K562 (cell line): ENCODE results near the gene ST8SIA2. TPM values are rescaled to one million over a fixed set of nuclear protein-coding genes. Genes with fewer than 3 reads are reported as not detected.

ENCODE experiments used
- ATAC-seq: fragments of 200-7000 bp; cut with Tn5 transposase; 3 replicates; pipeline ENCODE4 v1.9.1; 2020; ENCODE audit warnings: moderate library complexity
- BruUV-seq: library from RNA; stranded (reverse); fragments of 400-500 nt; replicated peaks from 2 replicates; lab custom pipeline; 2021; lab: Mats Ljungman, UMichigan
- CTCF ChIA-PET: fragments of 300-600 bp; formaldehyde crosslinking; extraction: SDS; loops from one replicate; lab custom pipeline; 2021; ENCODE audit warnings: low intra/inter-chr PET ratio; lab: Yijun Ruan, JAX
- POLR2A ChIA-PET: fragments of 300-600, 350-650 bp; sonication (Branson Sonifier 250); formaldehyde crosslinking; extraction: SDS; loops from one replicate; lab custom pipeline; 2021; ENCODE audit warnings: antibody characterized with exemption, inconsistent platforms; lab: Yijun Ruan, JAX
- DNase-seq, 4 experiments: peaks; one replicate each; pipeline versions ENCODE4 v3.0.0 to v3.0.0-alpha.2; 2011 to 2018; ENCODE audit warnings: low spot score in 3 of 4, mixed read lengths in 3 of 4; ENCODE audit errors: extremely low read depth in 1 of 4
- FAIRE-seq: peaks from 2 replicates; lab custom pipeline; 2011; peaks lifted over from hg19 to GRCh38; lab: Jason Lieb, UNC
- H2AFZ ChIP-seq: 2 replicates; pipeline ENCODE4 v1.6.0; 2011; ENCODE audit warnings: low read depth, low read length, control low read depth, inconsistent platforms
- H3K27ac ChIP-seq: fragments of 200-600 bp; 3 replicates; pipeline ENCODE4 v1.8.0; 2011; ENCODE audit warnings: low read depth, mild to moderate bottlenecking, control low read depth, inconsistent platforms, low read length, moderate library complexity, mixed read lengths; ENCODE audit errors: extremely low read depth
- H3K27me3 ChIP-seq, 2 experiments: fragments of 300-600 bp in 1 of 2; 2 replicates in 1 of 2; 3 replicates in 1 of 2; pipeline versions ENCODE4 v1.6.0 to v1.8.0; 2011; ENCODE audit warnings: inconsistent platforms in 2 of 2, low read length in 2 of 2, mild to moderate bottlenecking in 1 of 2, mixed read lengths in 1 of 2, moderate library complexity in 1 of 2; ENCODE audit not compliant: control insufficient read depth in 2 of 2, insufficient read depth in 2 of 2
- H3K36me3 ChIP-seq: fragments of 300-600 bp; 3 replicates; pipeline ENCODE4 v1.8.0; 2011; ENCODE audit warnings: mild to moderate bottlenecking, low read length, inconsistent platforms; ENCODE audit not compliant: control insufficient read depth, insufficient read depth
- H3K4me1 ChIP-seq, 2 experiments: fragments of 200-600 bp in 1 of 2; replicated peaks in 1 of 2; 2 replicates in 1 of 2; 3 replicates in 1 of 2; pipeline versions ENCODE4 v1.5.1 to v1.8.0; 2011; ENCODE audit warnings: inconsistent platforms in 2 of 2, low read length in 2 of 2, mild to moderate bottlenecking in 1 of 2, mixed read lengths in 1 of 2, moderate library complexity in 1 of 2; ENCODE audit not compliant: control insufficient read depth in 2 of 2, insufficient read depth in 2 of 2
- H3K4me2 ChIP-seq: 2 replicates; pipeline ENCODE4 v1.6.1; 2011; ENCODE audit warnings: low read length, control low read depth, inconsistent platforms, mixed read lengths; ENCODE audit not compliant: insufficient read depth
- H3K4me3 ChIP-seq: fragments of 200-600 bp; sonication (generic), shearing (Covaris generic); 2 replicates; pipeline ENCODE4 v1.5.1; 2016; ENCODE audit warnings: control low read depth, inconsistent platforms
- H3K79me2 ChIP-seq: fragments of 200-600 bp; 3 replicates; pipeline ENCODE4 v1.8.0; 2011; ENCODE audit warnings: low read length, inconsistent platforms; ENCODE audit not compliant: control insufficient read depth, insufficient read depth
- H3K9ac ChIP-seq, 2 experiments: 2 replicates each; pipeline versions ENCODE4 v1.6.0 to v1.6.1; 2011; ENCODE audit warnings: low read depth in 2 of 2, low read length in 2 of 2, control low read depth in 1 of 2, inconsistent platforms in 1 of 2, mild to moderate bottlenecking in 1 of 2, mixed read lengths in 1 of 2; ENCODE audit not compliant: insufficient read depth in 1 of 2
- H3K9me1 ChIP-seq: one replicate; pipeline ENCODE4 v1.6.0; 2011; ENCODE audit warnings: inconsistent platforms, mild to moderate bottlenecking, low read length, moderate library complexity; ENCODE audit not compliant: control insufficient read depth, insufficient read depth
- H3K9me3 ChIP-seq: replicated peaks from 2 replicates; pipeline ENCODE4 v1.5.1; 2011; ENCODE audit warnings: low read depth, low read length, inconsistent platforms; ENCODE audit not compliant: control insufficient read depth, insufficient read depth
- H4K20me1 ChIP-seq: replicated peaks from 2 replicates; pipeline ENCODE4 v1.6.1; 2011; ENCODE audit warnings: low read length, inconsistent platforms, mixed read lengths; ENCODE audit not compliant: control insufficient read depth, insufficient read depth
- HDAC8 ChIP-seq: fragments of 450-650 bp; IDR thresholded peaks from 2 replicates; pipeline ENCODE4 v1.6.1; 2016; ENCODE audit warnings: mild to moderate bottlenecking, missing genetic modification characterization, moderate library complexity, missing compliant biosample characterization
- MCM7 ChIP-seq, 2 experiments: fragments of 450-650 bp; IDR thresholded peaks; 2 replicates each; pipeline ENCODE4 v1.6.1; 2016 to 2018
- PPARD ChIP-seq: fragments of 250-450 bp; sonication (Bioruptor Pico); IDR thresholded peaks from 2 replicates; pipeline ENCODE4 v1.8.0; 2022; ENCODE audit warnings: inconsistent platforms, mild to moderate bottlenecking, moderate library complexity
- WGBS: fragments of 100-300 bp; shearing (Covaris generic); methylation state at CpG from one replicate; pipeline ENCODE4 v1.1.6; 2016; ENCODE audit warnings: low coverage, mixed read lengths; ENCODE audit not compliant: insufficient coverage; ENCODE audit errors: missing lambda C conversion rate; 5-methylcytosine and 5-hydroxymethylcytosine counted together
- in situ Hi-C: fragments of 300-500 bp; cut with MboI; formaldehyde crosslinking; loops from 4 replicates; pipeline ENCODE4 v1.15.0; 2018; ENCODE audit warnings: inconsistent platforms, mixed read lengths
- intact Hi-C: fragments of 100-400 bp; cut with micrococcal nuclease; formaldehyde crosslinking; loops from 2 replicates; pipeline ENCODE4 v1.14.2; 2022
- polyA plus RNA-seq, 8 experiments: library from polyadenylated mRNA; depleted of rRNA in 4 of 8; stranded (reverse) in 5 of 8; unstranded in 3 of 8; fragments of >200 nt; fragmentation: Nextera tagmentation in 2 of 8; fragmentation: Illumina TruSeq in 1 of 8; extraction: Ambion mirVana in 2 of 8; extraction: Trizol in 1 of 8; gene quantifications; 2 replicates each; pipeline versions ENCODE4 v1.2.1 to v1.2.3, GENCODE V29; 2011 to 2014; ENCODE audit warnings: inconsistent platforms in 1 of 8, missing spikeins in 1 of 8
- total RNA-seq, 7 experiments: library from RNA; depleted of rRNA in 6 of 7; stranded (reverse); fragments of >200 nt in 6 of 7; fragmentation: Illumina TruSeq in 2 of 7; extraction: Trizol in 2 of 7; gene quantifications; 2 replicates each; pipeline versions ENCODE4 v1.2.1 to v1.2.3, GENCODE V29; 2011 to 2021; ENCODE audit warnings: low replicate concordance in 1 of 7
- TF ChIP-seq, protein P1 (sequence below): fragments of 450-650 bp; formaldehyde crosslinking; IDR thresholded peaks from 2 replicates; pipeline ENCODE4 v1.4.0; 2020; ENCODE audit warnings: mild to moderate bottlenecking, moderate library complexity
- TF ChIP-seq, protein P2 (sequence below): sonication (generic); formaldehyde crosslinking; IDR thresholded peaks from 2 replicates; pipeline ENCODE4 v1.8.1; 2023; ENCODE audit warnings: missing genetic modification reagents, mild to moderate bottlenecking, borderline replicate concordance
- TF ChIP-seq, protein P3 (sequence below): sonication (generic); formaldehyde crosslinking; IDR thresholded peaks from 2 replicates; pipeline ENCODE4 v1.8.0; 2023; ENCODE audit warnings: missing genetic modification reagents, mild to moderate bottlenecking, borderline replicate concordance

ST8SIA2 gene
- total and polyA plus RNA-seq, 9 of the 15 experiments (the other 6 are each of a cell fraction or from before 2014, with no cell fraction given): not detected

DNA sequence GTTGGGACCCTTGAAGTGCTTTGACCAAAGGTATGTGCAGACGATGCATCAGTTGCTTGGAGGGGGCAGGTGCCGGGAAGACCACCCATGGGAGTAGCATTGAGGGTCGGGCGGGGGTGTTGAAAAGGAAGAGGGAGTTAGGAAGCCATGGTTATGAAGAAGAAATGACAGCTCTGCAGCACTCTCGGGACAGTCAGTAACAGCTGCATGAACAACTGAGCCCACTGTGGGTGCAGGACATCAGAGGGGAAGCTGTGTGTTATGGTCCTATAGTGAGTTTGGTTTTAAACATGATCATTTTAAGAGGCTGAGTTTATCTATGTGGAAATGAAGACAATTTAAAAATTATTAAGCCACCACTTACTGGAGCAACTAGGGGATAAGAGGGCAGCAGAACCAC is 17.6 kb downstream of the ST8SIA2 start (continued):
- TF ChIP-seq, protein P1, sequence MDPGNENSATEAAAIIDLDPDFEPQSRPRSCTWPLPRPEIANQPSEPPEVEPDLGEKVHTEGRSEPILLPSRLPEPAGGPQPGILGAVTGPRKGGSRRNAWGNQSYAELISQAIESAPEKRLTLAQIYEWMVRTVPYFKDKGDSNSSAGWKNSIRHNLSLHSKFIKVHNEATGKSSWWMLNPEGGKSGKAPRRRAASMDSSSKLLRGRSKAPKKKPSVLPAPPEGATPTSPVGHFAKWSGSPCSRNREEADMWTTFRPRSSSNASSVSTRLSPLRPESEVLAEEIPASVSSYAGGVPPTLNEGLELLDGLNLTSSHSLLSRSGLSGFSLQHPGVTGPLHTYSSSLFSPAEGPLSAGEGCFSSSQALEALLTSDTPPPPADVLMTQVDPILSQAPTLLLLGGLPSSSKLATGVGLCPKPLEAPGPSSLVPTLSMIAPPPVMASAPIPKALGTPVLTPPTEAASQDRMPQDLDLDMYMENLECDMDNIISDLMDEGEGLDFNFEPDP (CRISPR knock-in tag): no peak

DNA sequence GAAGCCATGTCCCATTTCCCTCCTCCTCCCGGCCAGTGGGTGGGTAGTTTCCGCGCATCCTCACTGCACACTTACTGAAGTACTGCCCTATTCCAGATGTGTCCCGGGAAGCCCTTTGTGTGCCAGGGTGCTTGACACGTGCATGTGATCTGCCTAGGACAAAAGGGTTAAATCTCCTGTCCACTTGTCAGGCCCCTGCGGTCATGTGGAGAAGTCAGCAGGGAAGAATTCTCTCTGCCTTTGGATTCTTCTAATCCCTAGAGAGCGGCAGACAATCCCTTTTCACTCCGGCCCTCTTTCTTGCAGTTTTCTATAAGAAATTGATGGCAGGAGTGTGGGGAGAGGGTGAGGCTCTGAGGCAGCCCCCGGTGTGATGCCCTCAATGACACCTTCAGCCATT is 19.8 kb downstream of the ST8SIA2 start:
- Histone ChIP-seq H4K20me1 (no peaks in the 10 kb centered on the region; the same call in 1 of the 2 replicates), H3K9me1 (no peaks in the 10 kb centered on the region), H3K9me3 (no peaks in the 10 kb centered on the region), H2AFZ (no peak overlapping the region), H3K4me2 (no peak overlapping the region), H3K4me1 (no peaks in the 10 kb centered on the region), H3K4me3 (no peak overlapping the region), H3K27ac (no peak overlapping the region), H3K79me2 (no peaks in the 10 kb centered on the region), H3K36me3 (no peaks in the 10 kb centered on the region), H3K9ac (no peak overlapping the region), H3K27me3 (peaks cover 0 to 57% of the 10 kb centered on the region in 2 experiments; a peak in 3 of 5 replicates)
- POLR2A ChIA-PET: no interaction called here
- WGBS: 0% methylated on average over 9 of the region's 9 CpGs
- TF ChIP-seq, protein P2, sequence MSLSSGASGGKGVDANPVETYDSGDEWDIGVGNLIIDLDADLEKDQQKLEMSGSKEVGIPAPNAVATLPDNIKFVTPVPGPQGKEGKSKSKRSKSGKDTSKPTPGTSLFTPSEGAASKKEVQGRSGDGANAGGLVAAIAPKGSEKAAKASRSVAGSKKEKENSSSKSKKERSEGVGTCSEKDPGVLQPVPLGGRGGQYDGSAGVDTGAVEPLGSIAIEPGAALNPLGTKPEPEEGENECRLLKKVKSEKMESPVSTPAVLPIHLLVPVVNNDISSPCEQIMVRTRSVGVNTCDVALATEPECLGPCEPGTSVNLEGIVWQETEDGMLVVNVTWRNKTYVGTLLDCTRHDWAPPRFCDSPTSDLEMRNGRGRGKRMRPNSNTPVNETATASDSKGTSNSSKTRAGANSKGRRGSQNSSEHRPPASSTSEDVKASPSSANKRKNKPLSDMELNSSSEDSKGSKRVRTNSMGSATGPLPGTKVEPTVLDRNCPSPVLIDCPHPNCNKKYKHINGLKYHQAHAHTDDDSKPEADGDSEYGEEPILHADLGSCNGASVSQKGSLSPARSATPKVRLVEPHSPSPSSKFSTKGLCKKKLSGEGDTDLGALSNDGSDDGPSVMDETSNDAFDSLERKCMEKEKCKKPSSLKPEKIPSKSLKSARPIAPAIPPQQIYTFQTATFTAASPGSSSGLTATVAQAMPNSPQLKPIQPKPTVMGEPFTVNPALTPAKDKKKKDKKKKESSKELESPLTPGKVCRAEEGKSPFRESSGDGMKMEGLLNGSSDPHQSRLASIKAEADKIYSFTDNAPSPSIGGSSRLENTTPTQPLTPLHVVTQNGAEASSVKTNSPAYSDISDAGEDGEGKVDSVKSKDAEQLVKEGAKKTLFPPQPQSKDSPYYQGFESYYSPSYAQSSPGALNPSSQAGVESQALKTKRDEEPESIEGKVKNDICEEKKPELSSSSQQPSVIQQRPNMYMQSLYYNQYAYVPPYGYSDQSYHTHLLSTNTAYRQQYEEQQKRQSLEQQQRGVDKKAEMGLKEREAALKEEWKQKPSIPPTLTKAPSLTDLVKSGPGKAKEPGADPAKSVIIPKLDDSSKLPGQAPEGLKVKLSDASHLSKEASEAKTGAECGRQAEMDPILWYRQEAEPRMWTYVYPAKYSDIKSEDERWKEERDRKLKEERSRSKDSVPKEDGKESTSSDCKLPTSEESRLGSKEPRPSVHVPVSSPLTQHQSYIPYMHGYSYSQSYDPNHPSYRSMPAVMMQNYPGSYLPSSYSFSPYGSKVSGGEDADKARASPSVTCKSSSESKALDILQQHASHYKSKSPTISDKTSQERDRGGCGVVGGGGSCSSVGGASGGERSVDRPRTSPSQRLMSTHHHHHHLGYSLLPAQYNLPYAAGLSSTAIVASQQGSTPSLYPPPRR (CRISPR knock-in tag): no peak
- no peak for TF ChIP-seq MCM7 (IDR thresholded peaks at IDR 0.05)
- no peak for TF ChIP-seq HDAC8 (tag)
- no peak for TF ChIP-seq PPARD (CRISPR knock-in tag)
- TF ChIP-seq, protein P3, sequence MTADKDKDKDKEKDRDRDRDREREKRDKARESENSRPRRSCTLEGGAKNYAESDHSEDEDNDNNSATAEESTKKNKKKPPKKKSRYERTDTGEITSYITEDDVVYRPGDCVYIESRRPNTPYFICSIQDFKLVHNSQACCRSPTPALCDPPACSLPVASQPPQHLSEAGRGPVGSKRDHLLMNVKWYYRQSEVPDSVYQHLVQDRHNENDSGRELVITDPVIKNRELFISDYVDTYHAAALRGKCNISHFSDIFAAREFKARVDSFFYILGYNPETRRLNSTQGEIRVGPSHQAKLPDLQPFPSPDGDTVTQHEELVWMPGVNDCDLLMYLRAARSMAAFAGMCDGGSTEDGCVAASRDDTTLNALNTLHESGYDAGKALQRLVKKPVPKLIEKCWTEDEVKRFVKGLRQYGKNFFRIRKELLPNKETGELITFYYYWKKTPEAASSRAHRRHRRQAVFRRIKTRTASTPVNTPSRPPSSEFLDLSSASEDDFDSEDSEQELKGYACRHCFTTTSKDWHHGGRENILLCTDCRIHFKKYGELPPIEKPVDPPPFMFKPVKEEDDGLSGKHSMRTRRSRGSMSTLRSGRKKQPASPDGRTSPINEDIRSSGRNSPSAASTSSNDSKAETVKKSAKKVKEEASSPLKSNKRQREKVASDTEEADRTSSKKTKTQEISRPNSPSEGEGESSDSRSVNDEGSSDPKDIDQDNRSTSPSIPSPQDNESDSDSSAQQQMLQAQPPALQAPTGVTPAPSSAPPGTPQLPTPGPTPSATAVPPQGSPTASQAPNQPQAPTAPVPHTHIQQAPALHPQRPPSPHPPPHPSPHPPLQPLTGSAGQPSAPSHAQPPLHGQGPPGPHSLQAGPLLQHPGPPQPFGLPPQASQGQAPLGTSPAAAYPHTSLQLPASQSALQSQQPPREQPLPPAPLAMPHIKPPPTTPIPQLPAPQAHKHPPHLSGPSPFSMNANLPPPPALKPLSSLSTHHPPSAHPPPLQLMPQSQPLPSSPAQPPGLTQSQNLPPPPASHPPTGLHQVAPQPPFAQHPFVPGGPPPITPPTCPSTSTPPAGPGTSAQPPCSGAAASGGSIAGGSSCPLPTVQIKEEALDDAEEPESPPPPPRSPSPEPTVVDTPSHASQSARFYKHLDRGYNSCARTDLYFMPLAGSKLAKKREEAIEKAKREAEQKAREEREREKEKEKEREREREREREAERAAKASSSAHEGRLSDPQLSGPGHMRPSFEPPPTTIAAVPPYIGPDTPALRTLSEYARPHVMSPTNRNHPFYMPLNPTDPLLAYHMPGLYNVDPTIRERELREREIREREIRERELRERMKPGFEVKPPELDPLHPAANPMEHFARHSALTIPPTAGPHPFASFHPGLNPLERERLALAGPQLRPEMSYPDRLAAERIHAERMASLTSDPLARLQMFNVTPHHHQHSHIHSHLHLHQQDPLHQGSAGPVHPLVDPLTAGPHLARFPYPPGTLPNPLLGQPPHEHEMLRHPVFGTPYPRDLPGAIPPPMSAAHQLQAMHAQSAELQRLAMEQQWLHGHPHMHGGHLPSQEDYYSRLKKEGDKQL (CRISPR knock-in tag): no peak
- in situ Hi-C loops: no loop called here
- no peak for FAIRE-seq
- CTCF ChIA-PET: no interaction called here
- intact Hi-C loops: no loop called here
- ATAC-seq: no peak
- DNase-seq: no peak
- no TSS peak for BruUV-seq
